ENCODE data around the gene NTSR1.

DNA sequence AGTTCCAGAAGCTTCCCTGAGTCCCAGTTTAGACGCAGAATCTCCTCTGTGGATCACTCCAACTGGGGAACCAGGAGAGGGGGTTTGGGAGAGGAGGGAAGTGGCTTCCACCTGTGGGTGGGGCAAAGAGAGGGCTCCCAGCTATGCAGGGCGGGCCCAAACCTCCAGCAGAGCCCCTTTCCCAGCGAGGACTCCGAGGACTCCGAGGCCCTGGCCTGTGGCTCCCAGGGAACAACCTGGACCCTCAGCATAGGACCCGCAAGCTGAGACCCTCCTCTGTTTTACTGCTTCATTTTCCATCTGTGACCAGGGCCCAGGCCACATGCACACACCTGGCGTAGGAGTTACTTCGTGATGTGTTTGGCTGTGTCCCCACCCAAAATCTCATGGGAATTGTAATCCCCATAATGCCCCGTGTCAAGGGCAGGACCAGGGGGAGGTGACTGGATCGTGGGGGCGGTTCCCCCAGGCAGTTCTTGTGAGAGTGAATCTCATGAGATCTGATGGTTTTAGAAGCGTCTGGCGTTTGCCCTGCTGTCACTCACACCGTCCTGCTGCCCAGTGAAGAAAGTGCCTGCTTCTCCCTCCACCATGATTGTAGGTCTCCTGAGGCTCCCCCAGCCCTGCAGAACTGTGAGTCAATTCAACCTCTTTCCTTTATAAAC lies 27.9 kb downstream of the NTSR1 start:
- TF ChIP-seq, protein P1, sequence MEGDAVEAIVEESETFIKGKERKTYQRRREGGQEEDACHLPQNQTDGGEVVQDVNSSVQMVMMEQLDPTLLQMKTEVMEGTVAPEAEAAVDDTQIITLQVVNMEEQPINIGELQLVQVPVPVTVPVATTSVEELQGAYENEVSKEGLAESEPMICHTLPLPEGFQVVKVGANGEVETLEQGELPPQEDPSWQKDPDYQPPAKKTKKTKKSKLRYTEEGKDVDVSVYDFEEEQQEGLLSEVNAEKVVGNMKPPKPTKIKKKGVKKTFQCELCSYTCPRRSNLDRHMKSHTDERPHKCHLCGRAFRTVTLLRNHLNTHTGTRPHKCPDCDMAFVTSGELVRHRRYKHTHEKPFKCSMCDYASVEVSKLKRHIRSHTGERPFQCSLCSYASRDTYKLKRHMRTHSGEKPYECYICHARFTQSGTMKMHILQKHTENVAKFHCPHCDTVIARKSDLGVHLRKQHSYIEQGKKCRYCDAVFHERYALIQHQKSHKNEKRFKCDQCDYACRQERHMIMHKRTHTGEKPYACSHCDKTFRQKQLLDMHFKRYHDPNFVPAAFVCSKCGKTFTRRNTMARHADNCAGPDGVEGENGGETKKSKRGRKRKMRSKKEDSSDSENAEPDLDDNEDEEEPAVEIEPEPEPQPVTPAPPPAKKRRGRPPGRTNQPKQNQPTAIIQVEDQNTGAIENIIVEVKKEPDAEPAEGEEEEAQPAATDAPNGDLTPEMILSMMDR (IDR thresholded peaks at IDR 0.05): no peak
- TF ChIP-seq POLR2A (IDR thresholded peaks at IDR 0.05): no peak

Measured in right lobe of liver (tissue), 4 donors.